AG08395 (cell line): Measurements from ENCODE around the gene PLEKHH3.

ENCODE experiments used
- DNase-seq: peaks from one replicate; pipeline ENCODE4 v3.0.0; 2012; ENCODE audit warnings: mixed read lengths, low spot score

The PLEKHH3 gene

GRCh38 chr17:42686520-42687128 lies 9.8 kb upstream of the PLEKHH3 start:
- no peak for DNase-seq

- DNase-seq, result no peak
These were observed 9.0 kb upstream of the PLEKHH3 start for GRCh38 chr17:42685831-42686230.

GRCh38 chr17:42684929-42685556 lies 8.2 kb upstream of the PLEKHH3 start:
- DNase-seq, result no peak

- no peak for DNase-seq
These were observed 6.7 kb upstream of the PLEKHH3 start for GRCh38 chr17:42683407-42684034.

- peak; percentile 61 for DNase-seq
These were observed 6.1 kb upstream of the PLEKHH3 start for GRCh38 chr17:42682722-42683403.

GRCh38 chr17:42681976-42682721 lies 5.4 kb upstream of the PLEKHH3 start, which contains the start of gene CNTNAP1:
Gene CNTNAP1, plus strand, starts transcription at chr17:42682531. Its CDS starts 299 bp downstream, at chr17:42682830.
- peak; percentile 79 for DNase-seq

- DNase-seq, result no peak
These were observed 3.6 kb upstream of the PLEKHH3 start for GRCh38 chr17:42680331-42680808.

- DNase-seq, result peak; percentile 75
These were observed 2.9 kb upstream of the PLEKHH3 start for GRCh38 chr17:42679492-42680330.

- DNase-seq, result no peak
These were observed 2.2 kb upstream of the PLEKHH3 start for GRCh38 chr17:42678951-42679491.

GRCh38 chr17:42677921-42678781 lies 1.4 kb upstream of the PLEKHH3 start:
- DNase-seq, result peak; percentile 89

GRCh38 chr17:42677012-42677857 lies 441 bp upstream of the PLEKHH3 start:
- DNase-seq, result peak; percentile 99

GRCh38 chr17:42675965-42676423 lies 800 bp downstream of the PLEKHH3 start:
- DNase-seq, result no peak

GRCh38 chr17:42675348-42675964 lies 1.3 kb downstream of the PLEKHH3 start:
- no peak for DNase-seq

GRCh38 chr17:42674755-42675347 lies 1.9 kb downstream of the PLEKHH3 start:
- no peak for DNase-seq

GRCh38 chr17:42673885-42674754 lies 2.7 kb downstream of the PLEKHH3 start:
- peak; percentile 75 for DNase-seq

- no peak for DNase-seq
These were observed 3.4 kb downstream of the PLEKHH3 start for GRCh38 chr17:42673266-42673884.
